ENCODE data around the gene ICA1. TPM values are rescaled to one million over a fixed set of nuclear protein-coding genes. Genes with fewer than 3 reads are reported as not detected.

Gene ICA1
- total RNA-seq, 1 experiment from 2014 or later, result 28.8 TPM

DNA sequence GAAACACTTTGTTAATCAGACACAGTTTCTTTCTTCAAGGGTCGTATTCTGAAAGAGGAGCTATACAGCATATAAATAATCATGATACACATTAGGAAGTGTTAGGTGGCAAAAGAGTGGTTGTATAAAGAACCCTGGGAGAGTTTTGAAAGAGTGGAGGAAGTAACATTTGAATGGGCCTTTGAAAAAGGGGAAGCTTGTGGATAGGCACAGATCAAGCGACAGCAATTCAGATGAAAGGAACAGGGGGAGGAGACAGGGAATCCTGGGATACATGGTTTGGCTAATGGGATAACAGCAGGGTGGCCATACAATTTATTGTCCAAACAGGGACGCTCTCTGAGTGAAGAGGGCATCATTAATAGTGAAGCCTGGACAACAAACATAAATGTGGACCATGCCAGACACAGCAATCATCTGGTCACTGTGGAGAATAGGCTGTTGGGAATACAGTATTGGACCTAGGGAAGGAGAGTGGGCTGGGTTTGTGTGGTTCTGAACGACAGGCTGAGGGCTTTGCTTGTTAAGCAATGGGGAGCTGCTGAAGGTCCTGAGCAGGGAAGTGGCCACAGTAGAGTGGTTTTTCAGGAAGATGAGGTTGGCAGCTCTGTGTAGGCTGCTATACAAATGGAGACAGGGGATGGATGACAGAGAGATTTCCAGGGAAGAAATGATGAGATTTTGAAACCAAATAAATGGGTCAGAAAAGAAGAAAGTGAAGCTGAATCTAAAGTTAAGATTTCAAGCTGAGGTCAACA lies 75.9 kb downstream of the ICA1 start:
- H3T11ph ChIP-seq (ENCODE audit: low read length), result no peak overlapping the region
- no peaks in the 10 kb centered on the region for H4K20me1 ChIP-seq (ENCODE audit: control insufficient read depth, insufficient read depth, insufficient read length)
- H3K4me1 ChIP-seq (ENCODE audit: insufficient read depth, low read length), result no peaks in the 10 kb centered on the region
- H3K79me2 ChIP-seq (ENCODE audit: insufficient read depth, low read length), result no peaks in the 10 kb centered on the region
- Mint-ChIP-seq H3K36me3 (ENCODE audit: insufficient read depth in 1 of 3, low read depth in 3 of 3) (no peaks in the 10 kb centered on the region), H3K9me3 (no peaks in the 10 kb centered on the region), H3K27me3 (ENCODE audit: low read depth) (no peaks in the 10 kb centered on the region), H3K4me3 (no peak overlapping the region), H3K4me1 (peaks cover 25 to 32% of the 10 kb centered on the region in 2 experiments), H3K27ac (peak overlapping the region in 2 of 3 experiments; percentile 11 to 90; a peak in 2 of 7 replicates)
- no peak overlapping the region for H3K23ac ChIP-seq (ENCODE audit: insufficient read length, low read depth, low read length)
- H3K4me2 ChIP-seq (ENCODE audit: insufficient read depth, insufficient read length, low read length), result no peak overlapping the region
- TF ChIP-seq, protein P1, sequence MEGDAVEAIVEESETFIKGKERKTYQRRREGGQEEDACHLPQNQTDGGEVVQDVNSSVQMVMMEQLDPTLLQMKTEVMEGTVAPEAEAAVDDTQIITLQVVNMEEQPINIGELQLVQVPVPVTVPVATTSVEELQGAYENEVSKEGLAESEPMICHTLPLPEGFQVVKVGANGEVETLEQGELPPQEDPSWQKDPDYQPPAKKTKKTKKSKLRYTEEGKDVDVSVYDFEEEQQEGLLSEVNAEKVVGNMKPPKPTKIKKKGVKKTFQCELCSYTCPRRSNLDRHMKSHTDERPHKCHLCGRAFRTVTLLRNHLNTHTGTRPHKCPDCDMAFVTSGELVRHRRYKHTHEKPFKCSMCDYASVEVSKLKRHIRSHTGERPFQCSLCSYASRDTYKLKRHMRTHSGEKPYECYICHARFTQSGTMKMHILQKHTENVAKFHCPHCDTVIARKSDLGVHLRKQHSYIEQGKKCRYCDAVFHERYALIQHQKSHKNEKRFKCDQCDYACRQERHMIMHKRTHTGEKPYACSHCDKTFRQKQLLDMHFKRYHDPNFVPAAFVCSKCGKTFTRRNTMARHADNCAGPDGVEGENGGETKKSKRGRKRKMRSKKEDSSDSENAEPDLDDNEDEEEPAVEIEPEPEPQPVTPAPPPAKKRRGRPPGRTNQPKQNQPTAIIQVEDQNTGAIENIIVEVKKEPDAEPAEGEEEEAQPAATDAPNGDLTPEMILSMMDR (conservative IDR thresholded peaks at IDR 0.05), result no peak
- H3K27ac ChIP-seq (ENCODE audit: insufficient read length, low read depth, low read length), result no peak overlapping the region
- H2AK5ac ChIP-seq (ENCODE audit: insufficient read length, low read length), result no peak overlapping the region
- no peaks in the 10 kb centered on the region for H3K23me2 ChIP-seq (ENCODE audit: insufficient read length, low read depth, low read length, poor library complexity, severe bottlenecking)
- H3K79me1 ChIP-seq (ENCODE audit: insufficient read depth, low read depth, low read length, poor library complexity, severe bottlenecking), result no peaks in the 10 kb centered on the region
- no peak overlapping the region for H4K91ac ChIP-seq (ENCODE audit: insufficient read length, low read depth, low read length)
- WGBS (ENCODE audit: extremely low coverage, insufficient read length, low lambda C conversion rate), result no CpG with 5 or more reads among the region's 4 CpGs
- H2BK120ac ChIP-seq (ENCODE audit: low read depth, low read length, poor library complexity, severe bottlenecking), result no peak overlapping the region
- H2BK12ac ChIP-seq (ENCODE audit: insufficient read length, low read depth, low read length), result no peak overlapping the region
- no peak overlapping the region for H3K4ac ChIP-seq (ENCODE audit: low read depth, low read length)
- no peaks in the 10 kb centered on the region for H3K27me3 ChIP-seq (ENCODE audit: insufficient read depth, low read length)
- no peak overlapping the region for H2BK20ac ChIP-seq (ENCODE audit: low read depth, low read length, poor library complexity, severe bottlenecking)
- H3K56ac ChIP-seq (ENCODE audit: insufficient read length, low read depth, low read length), result no peak overlapping the region
- no peak overlapping the region for H2BK15ac ChIP-seq (ENCODE audit: low read depth, low read length)
- no peak for DNase-seq
- no peak overlapping the region for H2AFZ ChIP-seq (ENCODE audit: low read length)
- no peak overlapping the region for H3K9ac ChIP-seq (ENCODE audit: extremely low read depth, insufficient read length, low read length)
- H4K5ac ChIP-seq (ENCODE audit: insufficient read length, low read depth, low read length), result no peak overlapping the region
- no peak overlapping the region for H3K14ac ChIP-seq (ENCODE audit: insufficient read depth, low read length)
- no peak overlapping the region for H3K18ac ChIP-seq (ENCODE audit: insufficient read length, low read depth, low read length)
- H3K9me3 ChIP-seq (ENCODE audit: control insufficient read depth, low read depth, low read length), result no peaks in the 10 kb centered on the region
- no peak overlapping the region for H4K8ac ChIP-seq (replicated peaks; ENCODE audit: insufficient read length, low read depth, low read length)
- H2BK5ac ChIP-seq (ENCODE audit: insufficient read length, low read length), result no peak overlapping the region

All from H9 (cell line).